ENCODE results near the gene BCAR3. TPM values are rescaled to one million over a fixed set of nuclear protein-coding genes. Genes with fewer than 3 reads are reported as not detected.
"Not testable (repeated sequence)": the region's sequence is repeated elsewhere in the genome, so short reads cannot be mapped to it uniquely, and the experiment has no call there.

BCAR3 gene
- polyA plus RNA-seq, 1 donor, result 14.1 TPM

GRCh38 chr1:93705892-93706500, 24.4 kb upstream of the BCAR3 start:
- DNase-seq (ENCODE audit: low read depth), result no peak

- DNase-seq (ENCODE audit: low read depth), result no peak
Measured at GRCh38 chr1:93704052-93704451, 22.4 kb upstream of the BCAR3 start.

- no peak for DNase-seq (ENCODE audit: low read depth)
Measured at GRCh38 chr1:93703643-93704042, 22.0 kb upstream of the BCAR3 start.

GRCh38 chr1:93702828-93703183, 21.2 kb upstream of the BCAR3 start:
- DNase-seq (ENCODE audit: low read depth), result no peak

- DNase-seq (ENCODE audit: low read depth), result no peak
Measured at GRCh38 chr1:93702111-93702827, 20.6 kb upstream of the BCAR3 start.

- DNase-seq (ENCODE audit: low read depth), result no peak
Measured at GRCh38 chr1:93701629-93702028, 20.0 kb upstream of the BCAR3 start.

- no peak for DNase-seq (ENCODE audit: low read depth)
Measured at GRCh38 chr1:93700532-93701469, 19.2 kb upstream of the BCAR3 start.

- DNase-seq (ENCODE audit: low read depth), result no peak
Measured at GRCh38 chr1:93699503-93700168, 18.0 kb upstream of the BCAR3 start.

- DNase-seq (ENCODE audit: low read depth), result no peak
Measured at GRCh38 chr1:93699049-93699384, 17.4 kb upstream of the BCAR3 start.

GRCh38 chr1:93698329-93699048, 16.9 kb upstream of the BCAR3 start:
- no peak for DNase-seq (ENCODE audit: low read depth)

GRCh38 chr1:93697566-93697965, 15.9 kb upstream of the BCAR3 start:
- DNase-seq (ENCODE audit: low read depth), result not testable (repeated sequence)

- DNase-seq (ENCODE audit: low read depth), result no peak
Measured at GRCh38 chr1:93695411-93696005, 13.9 kb upstream of the BCAR3 start.

- no peak for DNase-seq (ENCODE audit: low read depth)
Measured at GRCh38 chr1:93694819-93695218, 13.2 kb upstream of the BCAR3 start.

- DNase-seq (ENCODE audit: low read depth), result no peak
Measured at GRCh38 chr1:93694039-93694438, 12.4 kb upstream of the BCAR3 start.

- no peak for DNase-seq (ENCODE audit: low read depth)
Measured at GRCh38 chr1:93692983-93693591, 11.4 kb upstream of the BCAR3 start.

- no peak for DNase-seq (ENCODE audit: low read depth)
Measured at GRCh38 chr1:93692451-93692861, 10.8 kb upstream of the BCAR3 start.

GRCh38 chr1:93692026-93692425, 10.4 kb upstream of the BCAR3 start:
- no peak for DNase-seq (ENCODE audit: low read depth)

GRCh38 chr1:93690921-93691789, 9.5 kb upstream of the BCAR3 start:
- no peak for DNase-seq (ENCODE audit: low read depth)

- DNase-seq (ENCODE audit: low read depth), result no peak
Measured at GRCh38 chr1:93690341-93690740, 8.7 kb upstream of the BCAR3 start.
